ENCODE data around the gene FHL5.
"Not testable (repeated sequence)": the region's sequence is repeated elsewhere in the genome, so short reads cannot be mapped to it uniquely, and the experiment has no call there.

FHL5 gene

DNA sequence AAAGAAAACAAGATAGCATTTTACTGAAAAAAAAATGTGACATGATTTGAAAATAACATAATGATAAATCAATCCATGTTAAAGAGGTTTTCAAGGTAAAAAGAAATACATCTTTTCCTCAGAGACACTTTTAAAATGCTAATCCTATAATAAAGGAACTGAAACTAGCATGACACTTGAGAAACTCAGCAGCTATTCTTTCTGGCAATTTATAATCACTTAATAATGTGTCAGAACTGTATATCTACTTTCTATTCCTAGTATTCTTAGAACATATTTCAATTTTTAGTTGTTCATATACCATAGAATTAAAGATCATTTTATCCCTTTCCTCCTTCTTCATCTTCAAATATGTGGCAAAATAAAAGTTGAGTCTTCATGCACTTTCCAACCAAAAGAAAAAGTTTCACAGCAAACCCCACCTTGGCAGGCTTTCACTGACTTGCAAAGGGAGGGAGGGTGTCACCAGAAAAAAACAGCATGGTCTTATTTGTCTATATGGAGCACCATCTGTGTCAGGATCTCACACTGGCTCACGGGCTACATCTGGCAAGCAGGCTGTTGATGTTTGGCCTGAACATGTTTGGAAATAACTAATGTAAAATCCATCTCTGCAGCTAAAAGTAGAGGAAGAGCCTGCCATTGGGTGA lies 48.5 kb downstream of the FHL5 start:
- peak; percentile 71 for DNase-seq

DNA sequence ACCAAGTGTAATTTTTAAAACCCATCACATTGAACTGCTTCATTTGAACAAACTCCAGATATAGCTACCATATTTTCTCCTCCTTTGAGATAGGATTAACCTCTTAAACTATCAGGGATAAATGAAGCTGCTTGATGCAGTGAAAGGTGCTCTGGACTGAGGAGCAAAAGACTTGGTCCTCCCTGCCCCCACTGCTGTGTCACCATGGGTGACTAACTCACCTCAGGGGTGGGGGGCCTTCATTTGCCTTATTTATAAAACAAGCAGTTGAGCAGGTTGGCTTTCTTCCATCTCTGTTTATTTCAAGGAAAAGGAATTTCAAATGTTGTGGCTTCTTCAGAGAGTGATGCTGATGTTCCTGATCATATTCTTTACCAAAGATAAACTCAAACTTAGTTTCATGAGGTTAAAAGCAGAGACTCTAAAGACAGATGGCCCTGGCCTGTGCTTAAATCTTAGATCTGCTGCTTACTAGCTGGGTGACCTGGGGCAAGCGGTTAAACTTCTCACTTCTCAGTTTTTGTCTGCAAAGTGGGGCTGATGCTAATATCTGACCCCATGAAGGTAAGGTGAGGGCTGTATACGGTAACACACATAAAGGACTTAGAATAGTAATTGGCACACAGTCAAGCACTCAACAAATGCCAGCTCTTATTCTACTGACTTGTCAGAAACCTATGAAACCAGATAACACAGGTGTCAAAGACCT lies 50.5 kb downstream of the FHL5 start:
- DNase-seq: no peak

DNA sequence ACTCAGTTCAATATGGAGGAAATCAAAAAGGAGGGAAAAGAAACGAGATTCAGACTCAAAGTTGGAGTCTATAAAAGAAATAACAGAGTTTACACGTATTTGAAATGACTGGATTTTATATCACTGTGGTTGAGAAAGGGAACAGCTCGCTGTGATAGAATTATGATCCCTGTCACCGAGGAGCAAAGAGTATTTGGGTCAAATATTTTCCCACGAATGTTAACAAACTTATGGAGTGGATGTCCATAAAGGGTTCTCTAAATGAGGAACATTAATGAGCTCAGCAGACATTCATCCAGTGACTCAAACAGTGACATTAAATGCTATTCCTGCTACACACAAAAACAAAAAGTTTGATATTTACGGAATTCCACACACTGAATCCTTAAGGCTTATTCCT lies 57.9 kb downstream of the FHL5 start:
- no peak for DNase-seq

DNA sequence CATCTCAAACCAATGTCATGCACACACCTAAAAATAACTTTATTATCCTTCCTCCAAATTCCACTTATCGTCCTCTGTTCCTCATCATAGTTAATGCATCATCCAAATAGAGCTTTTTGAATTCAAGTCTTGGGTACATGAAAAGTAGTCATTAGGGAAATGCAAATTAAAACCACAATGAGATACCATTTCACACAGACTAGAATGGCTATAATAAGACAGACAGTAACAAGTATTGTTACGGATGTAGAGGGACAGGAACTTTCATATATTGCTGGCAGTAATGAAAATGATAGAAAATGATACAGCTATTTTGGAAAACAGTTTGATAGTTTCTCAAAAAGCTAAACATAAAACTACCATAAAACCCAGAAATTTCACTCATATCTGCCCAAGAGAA lies 59.1 kb downstream of the FHL5 start:
- no peak for DNase-seq

DNA sequence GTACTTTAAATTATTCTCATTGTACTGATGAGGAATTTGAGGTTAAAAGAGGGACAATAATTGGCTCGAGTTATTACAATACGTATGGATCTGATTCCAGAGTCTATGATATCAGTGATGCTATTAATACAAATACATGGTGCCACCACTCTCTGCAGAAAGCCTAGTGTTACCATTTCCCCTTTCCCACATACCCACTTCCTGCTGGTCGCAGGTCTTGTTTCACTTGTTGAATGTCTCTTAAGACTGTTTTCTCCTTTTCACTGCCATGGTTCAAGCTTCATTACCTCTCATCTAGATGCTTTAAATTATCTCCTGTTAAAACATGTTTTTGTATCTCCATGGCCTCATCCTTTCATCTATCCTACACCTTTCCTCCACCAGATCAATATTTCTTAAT lies 62.0 kb downstream of the FHL5 start:
- DNase-seq: no peak

DNA sequence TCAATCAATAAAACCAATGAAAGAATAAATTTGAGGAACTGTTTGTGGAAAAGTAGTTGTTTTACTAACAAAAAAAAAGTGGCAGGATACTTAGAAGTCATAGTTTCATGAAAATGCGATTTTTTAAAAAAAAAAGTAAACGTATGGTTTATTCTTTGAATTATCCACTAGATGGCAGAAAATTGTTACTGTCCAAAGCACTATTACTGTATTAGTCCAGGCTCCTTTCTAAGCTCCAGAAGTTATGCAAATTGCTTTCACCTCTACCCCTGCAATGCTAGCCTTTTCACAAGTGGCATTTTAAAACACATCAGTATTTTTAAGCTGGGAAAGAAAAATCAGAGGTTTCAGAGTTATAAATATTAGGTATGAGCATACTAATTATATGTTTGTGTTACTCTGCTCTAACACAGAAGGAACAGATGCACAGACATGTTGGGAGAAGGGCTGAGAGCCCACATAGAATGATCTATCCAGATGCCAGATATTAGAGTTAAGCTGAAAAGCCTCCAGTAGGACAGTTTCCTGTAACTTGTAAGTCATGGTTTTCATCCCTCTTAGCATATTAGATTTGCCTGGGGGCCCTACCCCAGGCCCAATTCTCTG lies 63.9 kb downstream of the FHL5 start:
- DNase-seq: peak; percentile 55

DNA sequence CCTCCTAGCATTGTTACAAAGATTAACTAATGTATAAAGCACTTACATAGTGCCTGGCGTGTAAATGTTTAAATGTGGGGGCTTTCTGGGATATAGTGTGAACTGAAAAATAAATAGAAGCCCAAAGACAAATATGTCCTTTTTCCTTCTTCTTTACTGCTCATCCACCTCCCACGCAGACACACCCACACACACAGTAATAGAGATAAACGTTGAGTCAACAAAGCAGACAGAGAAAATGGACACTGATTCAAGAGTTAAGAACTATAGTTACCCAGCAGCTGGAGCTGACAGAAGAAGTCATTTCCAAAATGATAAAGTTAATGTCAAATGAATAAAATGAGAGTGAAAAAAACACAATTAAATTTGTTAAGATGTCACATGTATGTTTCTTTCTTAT lies 68.3 kb downstream of the FHL5 start:
- no peak for DNase-seq

DNA sequence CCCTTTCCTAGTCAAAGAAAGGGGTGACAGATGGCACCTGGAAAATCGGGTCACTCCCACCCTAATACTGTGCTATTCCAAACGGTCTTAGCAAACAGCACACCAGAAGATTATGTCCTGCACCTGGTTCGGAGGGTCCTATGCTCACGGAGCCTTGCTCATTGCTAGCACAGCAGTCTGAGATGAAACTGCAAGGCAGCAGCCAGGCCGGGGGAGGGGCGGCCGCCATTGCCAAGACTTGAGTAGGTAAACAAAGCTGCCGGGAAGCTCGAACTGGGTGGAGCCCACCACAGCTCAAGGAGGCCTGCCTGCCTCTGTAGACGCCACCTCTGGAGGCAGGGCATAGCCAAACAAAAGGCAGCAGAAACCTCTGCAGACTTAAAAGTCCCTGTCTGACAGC lies 75.1 kb downstream of the FHL5 start:
- DNase-seq: not testable (repeated sequence)

DNA sequence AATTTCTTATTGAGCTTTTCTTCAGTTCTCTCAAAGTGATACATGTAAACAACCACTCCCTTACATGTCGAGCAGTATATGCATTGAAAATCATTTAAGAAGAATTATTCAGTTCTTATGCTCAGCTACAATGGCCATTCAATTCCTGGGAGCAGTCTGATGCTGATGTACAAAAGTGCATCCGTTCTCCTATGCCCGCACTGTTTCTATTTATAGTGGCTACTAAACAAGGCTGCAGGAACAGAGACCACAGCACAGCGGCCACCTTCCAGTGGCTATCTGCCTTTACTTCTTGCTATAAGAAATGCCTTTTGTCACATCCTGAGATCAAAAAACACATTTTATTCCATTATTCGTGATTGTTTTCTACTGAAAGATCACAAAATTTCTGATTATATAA lies 82.2 kb downstream of the FHL5 start:
- DNase-seq: no peak

DNA sequence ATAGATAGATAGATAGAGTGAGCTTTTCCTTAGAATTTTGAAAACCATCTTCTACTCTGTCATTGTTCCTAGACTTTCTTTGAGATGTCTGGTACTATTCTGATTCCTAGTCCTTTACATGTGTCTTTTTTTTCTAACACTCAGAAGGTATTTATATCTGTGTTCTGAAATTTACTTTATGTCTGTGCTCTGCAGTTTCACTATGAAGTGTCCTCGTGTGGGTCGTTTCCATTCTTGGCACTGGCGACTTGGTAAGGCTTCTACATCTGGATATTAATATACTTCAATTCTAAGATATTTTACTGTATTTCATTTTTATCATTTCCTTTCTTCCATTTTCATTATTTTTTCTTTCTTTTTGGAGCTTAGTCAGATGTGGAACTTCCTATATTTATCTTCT lies 87.0 kb downstream of the FHL5 start:
- no peak for DNase-seq

DNA sequence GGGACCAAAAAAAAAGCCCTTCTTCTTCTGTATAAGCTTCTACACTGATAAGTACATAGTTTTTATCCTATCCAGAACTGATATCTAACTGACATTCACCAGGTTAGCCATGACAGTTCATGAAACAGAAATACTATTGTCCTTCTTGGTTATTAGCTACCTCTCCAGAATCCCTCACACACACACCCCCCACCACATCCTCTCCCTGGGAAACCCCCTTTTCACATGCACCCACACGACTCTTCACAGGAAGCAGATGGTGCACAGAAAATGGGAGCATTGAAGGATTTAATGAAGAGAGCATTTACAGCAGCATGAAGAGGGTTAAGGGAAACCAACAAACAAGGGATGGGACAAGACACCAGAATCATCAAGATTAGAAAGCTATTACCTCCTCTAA lies 88.9 kb downstream of the FHL5 start:
- no peak for DNase-seq

DNA sequence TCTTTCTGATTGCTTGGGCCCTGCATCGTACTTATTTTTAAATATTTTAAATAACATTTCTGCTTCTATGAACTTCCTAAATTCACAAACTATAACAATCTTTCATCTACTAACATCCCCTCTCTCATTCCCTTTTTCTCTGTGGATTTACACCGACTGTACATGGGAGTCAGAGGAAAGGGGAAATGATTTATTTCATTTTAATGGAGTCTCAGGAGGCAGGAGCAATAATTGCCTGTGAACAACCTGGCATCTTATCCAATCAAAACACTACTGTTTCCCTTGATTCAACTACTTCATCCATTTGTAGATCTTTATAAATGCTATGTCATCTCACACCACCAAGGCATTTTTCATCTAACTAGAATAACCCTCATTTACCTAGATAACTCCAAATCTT lies 89.6 kb downstream of the FHL5 start:
- no peak for DNase-seq

DNA sequence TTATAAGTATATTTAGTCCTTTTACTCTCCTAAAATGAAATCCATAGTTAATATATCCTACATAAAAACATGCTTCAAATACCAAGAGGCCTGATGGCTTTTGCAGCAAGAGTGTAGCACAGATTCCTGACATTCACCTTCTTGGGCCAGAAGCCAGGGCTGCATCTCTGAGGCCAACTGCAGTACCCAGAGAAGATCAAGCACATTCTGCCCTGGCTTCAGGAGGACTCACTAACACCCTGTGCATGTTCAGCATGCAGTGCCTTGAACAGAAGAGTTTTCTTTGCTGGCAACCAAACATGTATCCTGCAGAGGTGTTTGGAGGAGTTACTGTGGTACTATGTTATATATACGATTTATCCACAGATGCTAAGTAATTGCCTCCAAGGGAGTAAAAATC lies 90.3 kb downstream of the FHL5 start:
- DNase-seq: no peak

DNA sequence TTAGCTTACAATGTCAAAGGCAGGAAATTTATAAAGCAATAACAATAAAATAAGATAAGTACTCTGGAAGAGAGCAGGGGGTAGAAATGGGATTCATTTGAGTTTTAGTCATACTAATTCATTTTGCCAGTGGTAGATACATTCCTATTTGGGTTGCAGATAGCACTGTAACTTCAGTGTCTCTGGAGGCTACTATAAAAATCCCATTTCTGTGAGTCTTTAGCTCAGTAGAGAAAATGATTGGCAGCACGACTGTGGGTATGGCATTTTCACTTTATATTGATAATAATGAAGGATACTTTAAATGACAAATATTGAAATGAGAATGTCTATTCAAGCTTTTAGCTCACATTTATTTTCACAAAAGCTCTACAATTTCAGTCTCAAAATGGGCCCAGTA lies 93.6 kb downstream of the FHL5 start:
- no peak for DNase-seq

DNA sequence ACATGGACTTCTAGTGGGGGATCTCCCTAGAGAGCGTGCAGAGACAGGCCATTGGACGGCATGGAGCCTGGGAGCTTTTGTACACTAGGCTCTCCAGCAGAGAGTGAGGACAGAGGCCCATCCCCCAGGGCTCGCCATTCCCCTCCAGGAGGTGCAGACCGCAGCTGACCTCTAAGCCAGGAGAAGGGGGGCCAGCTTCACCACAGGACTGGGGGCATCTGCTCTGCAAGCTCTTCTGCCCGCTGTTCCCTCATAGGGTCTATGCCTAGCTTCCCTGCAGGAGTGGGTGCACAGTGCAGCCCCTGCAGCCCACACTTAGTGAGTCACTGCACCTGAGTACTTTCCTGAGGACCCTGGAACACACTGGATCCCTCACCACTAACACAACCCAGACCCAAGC lies 94.4 kb downstream of the FHL5 start:
- no peak for DNase-seq

DNA sequence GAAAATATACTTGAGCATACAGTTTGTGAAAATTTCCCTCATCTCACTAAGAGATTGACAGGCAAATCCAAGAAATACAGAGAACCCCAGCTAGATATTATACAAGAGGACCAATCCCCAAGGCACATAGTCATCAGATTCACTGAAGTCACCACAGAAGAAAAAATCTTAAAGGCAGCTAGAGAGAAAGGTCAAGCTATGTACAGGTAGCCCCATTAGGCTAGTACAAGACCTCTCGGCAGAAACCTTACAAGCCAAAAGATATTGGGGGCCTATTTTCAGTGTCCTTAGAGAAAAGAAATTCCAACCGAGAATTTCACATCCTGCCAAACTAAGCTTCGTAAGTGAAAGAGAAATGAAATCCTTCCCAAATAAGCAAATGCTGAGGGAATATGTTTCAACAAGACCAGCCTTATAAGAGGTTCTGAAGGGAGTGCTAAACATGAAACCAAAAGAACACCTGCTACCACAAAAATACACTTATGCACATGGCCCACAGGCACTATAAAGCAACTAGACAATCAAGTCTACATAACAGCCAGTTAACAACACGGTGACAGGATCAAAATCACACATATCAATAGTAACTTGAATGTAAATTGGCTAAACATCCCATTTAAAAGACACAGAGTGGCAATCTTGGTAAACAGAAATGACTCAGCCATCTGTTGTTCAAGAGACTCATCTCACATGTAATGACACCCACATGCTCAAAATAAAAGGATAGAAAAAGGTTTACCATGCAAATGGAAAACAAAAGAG lies 96.3 kb downstream of the FHL5 start:
- DNase-seq: peak; percentile 15
